Hepatocyte (in vitro differentiated cells): Measurements from ENCODE around the gene WDR46.

Experiments used
- EZH2 ChIP-seq: fragments of 200-600 bp; sonication (generic); IDR thresholded peaks from 2 replicates; pipeline ENCODE4 v1.6.1; 2016; ENCODE audit warnings: antibody characterized with exemption, mild to moderate bottlenecking, borderline replicate concordance
- EZH2phosphoT487 ChIP-seq: fragments of 200-600 bp; sonication (generic); IDR thresholded peaks from one replicate; pipeline ENCODE4 v1.6.1; 2018; ENCODE audit warnings: antibody characterized with exemption, mild to moderate bottlenecking, low read depth, moderate library complexity; ENCODE audit not compliant: unreplicated experiment, severe bottlenecking
- TF ChIP-seq, protein P1 (sequence below): fragments of 200-600 bp; sonication (generic); IDR thresholded peaks from 2 replicates; pipeline ENCODE4 v1.5.1; 2016; ENCODE audit warnings: antibody characterized with exemption, mild to moderate bottlenecking; ENCODE audit not compliant: poor library complexity

DNA sequence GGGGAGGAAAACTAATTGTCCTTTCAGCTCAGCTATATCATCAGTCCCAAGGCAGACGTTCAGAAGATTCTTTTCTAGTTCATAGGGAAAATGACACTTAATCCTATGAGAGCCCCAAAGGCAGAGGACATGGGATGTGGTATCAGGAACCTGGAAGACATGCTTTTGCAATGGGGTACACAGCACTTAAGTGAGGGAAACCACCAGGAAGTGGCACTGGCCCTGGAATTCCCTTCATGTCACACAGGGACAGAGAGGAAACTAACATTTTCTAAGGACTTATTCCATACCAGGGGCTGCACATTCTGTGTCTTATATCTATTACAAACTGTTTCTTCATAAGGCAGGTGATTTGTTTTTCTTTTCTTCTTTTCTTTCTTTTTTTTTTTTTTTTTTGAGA, 45.6 kb downstream of the WDR46 start:
- TF ChIP-seq, protein P1, sequence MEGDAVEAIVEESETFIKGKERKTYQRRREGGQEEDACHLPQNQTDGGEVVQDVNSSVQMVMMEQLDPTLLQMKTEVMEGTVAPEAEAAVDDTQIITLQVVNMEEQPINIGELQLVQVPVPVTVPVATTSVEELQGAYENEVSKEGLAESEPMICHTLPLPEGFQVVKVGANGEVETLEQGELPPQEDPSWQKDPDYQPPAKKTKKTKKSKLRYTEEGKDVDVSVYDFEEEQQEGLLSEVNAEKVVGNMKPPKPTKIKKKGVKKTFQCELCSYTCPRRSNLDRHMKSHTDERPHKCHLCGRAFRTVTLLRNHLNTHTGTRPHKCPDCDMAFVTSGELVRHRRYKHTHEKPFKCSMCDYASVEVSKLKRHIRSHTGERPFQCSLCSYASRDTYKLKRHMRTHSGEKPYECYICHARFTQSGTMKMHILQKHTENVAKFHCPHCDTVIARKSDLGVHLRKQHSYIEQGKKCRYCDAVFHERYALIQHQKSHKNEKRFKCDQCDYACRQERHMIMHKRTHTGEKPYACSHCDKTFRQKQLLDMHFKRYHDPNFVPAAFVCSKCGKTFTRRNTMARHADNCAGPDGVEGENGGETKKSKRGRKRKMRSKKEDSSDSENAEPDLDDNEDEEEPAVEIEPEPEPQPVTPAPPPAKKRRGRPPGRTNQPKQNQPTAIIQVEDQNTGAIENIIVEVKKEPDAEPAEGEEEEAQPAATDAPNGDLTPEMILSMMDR, result no peak
- no peak for TF ChIP-seq EZH2phosphoT487
- no peak for TF ChIP-seq EZH2
